Measurements from ENCODE around the gene RAC2.
A peak's percentile ranks its signal among the peaks of the same experiment; 100 is the strongest.

Gene RAC2

DNA sequence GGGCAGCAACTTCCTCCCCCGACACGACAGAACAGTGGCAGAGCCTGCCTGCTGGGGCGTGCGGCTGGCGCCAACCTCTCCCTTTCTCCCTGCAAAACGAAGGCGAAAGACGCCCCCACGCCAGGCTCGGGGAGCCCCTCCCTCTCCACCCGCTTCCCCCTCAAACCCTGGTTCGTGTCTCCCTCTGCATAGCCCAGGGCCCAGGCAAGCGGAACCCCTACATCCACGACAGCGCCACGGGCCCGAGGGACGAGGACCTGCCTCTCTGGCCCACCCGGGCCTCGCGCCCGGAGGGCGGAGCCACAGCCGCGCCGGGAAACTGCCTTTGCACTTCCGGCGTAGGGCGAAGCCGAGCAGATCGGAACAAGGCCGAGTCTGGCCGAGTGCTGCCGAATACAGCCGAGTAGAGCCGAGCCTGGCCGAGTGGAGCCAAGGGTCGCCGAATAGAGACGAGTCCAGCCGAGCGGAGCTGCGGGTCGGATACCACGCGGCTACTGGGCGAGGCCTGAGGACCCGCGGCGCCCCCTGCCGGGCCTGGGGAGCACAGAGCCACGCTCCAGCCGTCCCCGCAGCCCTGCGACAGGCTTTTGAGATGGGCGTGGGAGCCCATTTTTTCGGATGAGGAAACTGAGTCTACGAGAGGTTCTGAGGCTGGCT is 44.8 kb downstream of the RAC2 start:
- H2AFZ ChIP-seq (ENCODE audit: low read length), result peak overlapping the region; percentile 83
- no peaks in the 10 kb centered on the region for H3K36me3 ChIP-seq (replicated peaks; ENCODE audit: insufficient read depth, low read length)
- H3K4me2 ChIP-seq (ENCODE audit: low read depth, low read length), result peak overlapping the region; percentile 90
- H3K27ac ChIP-seq (ENCODE audit: low read length), result peak overlapping the region; percentile 72; the same call in 1 of the 2 replicates
- H3K9me3 ChIP-seq (replicated peaks; ENCODE audit: insufficient read depth, low read length), result no peaks in the 10 kb centered on the region
- H3F3A ChIP-seq (ENCODE audit: insufficient read depth, low read length), result peaks cover 14% of the 10 kb centered on the region
- no peaks in the 10 kb centered on the region for H3K27me3 ChIP-seq (replicated peaks; ENCODE audit: insufficient read depth, low read length)
- H3K4me3 ChIP-seq (ENCODE audit: low read length), result peak overlapping the region; percentile 82
- H3K79me2 ChIP-seq (ENCODE audit: low read length), result peaks cover 7% of the 10 kb centered on the region
- peak overlapping the region; percentile 83 for H3K9ac ChIP-seq (ENCODE audit: low read length)
- peak; percentile 99 for DNase-seq
- TF ChIP-seq EZH2phosphoT487 (IDR thresholded peaks at IDR 0.05; ENCODE audit: low read length), result no peak
- TF ChIP-seq, protein P1, sequence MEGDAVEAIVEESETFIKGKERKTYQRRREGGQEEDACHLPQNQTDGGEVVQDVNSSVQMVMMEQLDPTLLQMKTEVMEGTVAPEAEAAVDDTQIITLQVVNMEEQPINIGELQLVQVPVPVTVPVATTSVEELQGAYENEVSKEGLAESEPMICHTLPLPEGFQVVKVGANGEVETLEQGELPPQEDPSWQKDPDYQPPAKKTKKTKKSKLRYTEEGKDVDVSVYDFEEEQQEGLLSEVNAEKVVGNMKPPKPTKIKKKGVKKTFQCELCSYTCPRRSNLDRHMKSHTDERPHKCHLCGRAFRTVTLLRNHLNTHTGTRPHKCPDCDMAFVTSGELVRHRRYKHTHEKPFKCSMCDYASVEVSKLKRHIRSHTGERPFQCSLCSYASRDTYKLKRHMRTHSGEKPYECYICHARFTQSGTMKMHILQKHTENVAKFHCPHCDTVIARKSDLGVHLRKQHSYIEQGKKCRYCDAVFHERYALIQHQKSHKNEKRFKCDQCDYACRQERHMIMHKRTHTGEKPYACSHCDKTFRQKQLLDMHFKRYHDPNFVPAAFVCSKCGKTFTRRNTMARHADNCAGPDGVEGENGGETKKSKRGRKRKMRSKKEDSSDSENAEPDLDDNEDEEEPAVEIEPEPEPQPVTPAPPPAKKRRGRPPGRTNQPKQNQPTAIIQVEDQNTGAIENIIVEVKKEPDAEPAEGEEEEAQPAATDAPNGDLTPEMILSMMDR (IDR thresholded peaks at IDR 0.05; ENCODE audit: low read length), result peak; percentile 89
- TF ChIP-seq EZH2 (optimal IDR thresholded peaks at IDR 0.05; ENCODE audit: low read depth, low read length), result no peak
- H3K4me1 ChIP-seq (ENCODE audit: low read length), result peaks cover 21% of the 10 kb centered on the region
- no peaks in the 10 kb centered on the region for H4K20me1 ChIP-seq (ENCODE audit: insufficient read depth, low read length)
- no peaks in the 10 kb centered on the region for H3K9me2 ChIP-seq (replicated peaks; ENCODE audit: insufficient read depth, low read length)

DNA sequence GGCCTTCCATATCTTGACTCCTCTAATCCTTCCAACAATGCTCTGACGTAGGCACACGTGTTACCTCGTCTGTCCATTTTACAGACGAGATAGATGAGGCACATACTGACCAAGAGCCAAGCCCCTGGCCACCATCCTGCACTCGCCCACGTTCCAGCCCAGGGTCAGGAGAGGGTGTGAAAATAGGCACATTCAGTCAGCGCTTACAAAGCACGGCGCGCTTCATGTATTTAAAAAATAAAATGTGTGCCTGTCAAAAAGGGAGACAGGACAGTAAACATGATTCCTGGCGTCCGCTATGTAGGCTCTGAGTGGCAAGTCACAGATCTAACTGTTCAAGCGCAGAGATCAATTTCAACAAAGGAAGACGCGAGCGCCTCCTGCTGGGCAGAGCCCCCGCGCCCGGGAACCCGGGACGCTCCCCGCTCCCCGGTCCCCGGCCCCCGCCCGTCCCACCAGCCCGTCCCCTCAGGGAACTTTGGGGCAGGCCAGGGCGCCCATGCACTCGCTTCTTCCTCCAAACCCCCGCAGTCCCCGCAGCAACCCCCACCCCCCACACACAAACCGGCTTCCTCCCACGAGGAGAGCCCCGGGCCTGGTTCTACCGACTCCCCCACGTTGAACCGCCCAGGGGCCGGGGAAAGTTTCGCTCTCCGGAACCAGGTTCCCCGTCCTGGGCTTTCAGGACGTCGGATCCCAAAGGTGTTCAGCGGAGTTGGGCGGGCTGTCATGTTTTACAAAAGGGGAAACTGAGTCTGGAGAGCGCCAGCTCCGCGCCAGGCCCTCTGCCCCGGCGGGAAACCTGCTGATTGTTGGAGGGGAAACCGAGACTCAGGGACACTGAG is 45.6 kb downstream of the RAC2 start:
- no peaks in the 10 kb centered on the region for H3K36me3 ChIP-seq (replicated peaks; ENCODE audit: insufficient read depth, low read length)
- DNase-seq, result peak; percentile 81
- H3K27ac ChIP-seq (ENCODE audit: low read length), result peak overlapping the region; percentile 72; the same call in 1 of the 2 replicates
- no peaks in the 10 kb centered on the region for H3K9me3 ChIP-seq (replicated peaks; ENCODE audit: insufficient read depth, low read length)
- no peaks in the 10 kb centered on the region for H3K9me2 ChIP-seq (replicated peaks; ENCODE audit: insufficient read depth, low read length)
- peak overlapping the region; percentile 72 for H2AFZ ChIP-seq (ENCODE audit: low read length)
- peaks cover 26% of the 10 kb centered on the region for H3K4me1 ChIP-seq (ENCODE audit: low read length)
- peak overlapping the region; percentile 90 for H3K4me2 ChIP-seq (ENCODE audit: low read depth, low read length)
- H3K4me3 ChIP-seq (ENCODE audit: low read length), result peak overlapping the region; percentile 82
- peaks cover 22% of the 10 kb centered on the region for H3F3A ChIP-seq (ENCODE audit: insufficient read depth, low read length)
- H4K20me1 ChIP-seq (ENCODE audit: insufficient read depth, low read length), result no peaks in the 10 kb centered on the region
- no peak for TF ChIP-seq EZH2phosphoT487 (IDR thresholded peaks at IDR 0.05; ENCODE audit: low read length)
- TF ChIP-seq, protein P1 (IDR thresholded peaks at IDR 0.05; ENCODE audit: low read length), result peak; percentile 67
- peak overlapping the region; percentile 83 for H3K9ac ChIP-seq (ENCODE audit: low read length)
- H3K79me2 ChIP-seq (ENCODE audit: low read length), result peaks cover 7% of the 10 kb centered on the region
- H3K27me3 ChIP-seq (replicated peaks; ENCODE audit: insufficient read depth, low read length), result no peaks in the 10 kb centered on the region

DNA sequence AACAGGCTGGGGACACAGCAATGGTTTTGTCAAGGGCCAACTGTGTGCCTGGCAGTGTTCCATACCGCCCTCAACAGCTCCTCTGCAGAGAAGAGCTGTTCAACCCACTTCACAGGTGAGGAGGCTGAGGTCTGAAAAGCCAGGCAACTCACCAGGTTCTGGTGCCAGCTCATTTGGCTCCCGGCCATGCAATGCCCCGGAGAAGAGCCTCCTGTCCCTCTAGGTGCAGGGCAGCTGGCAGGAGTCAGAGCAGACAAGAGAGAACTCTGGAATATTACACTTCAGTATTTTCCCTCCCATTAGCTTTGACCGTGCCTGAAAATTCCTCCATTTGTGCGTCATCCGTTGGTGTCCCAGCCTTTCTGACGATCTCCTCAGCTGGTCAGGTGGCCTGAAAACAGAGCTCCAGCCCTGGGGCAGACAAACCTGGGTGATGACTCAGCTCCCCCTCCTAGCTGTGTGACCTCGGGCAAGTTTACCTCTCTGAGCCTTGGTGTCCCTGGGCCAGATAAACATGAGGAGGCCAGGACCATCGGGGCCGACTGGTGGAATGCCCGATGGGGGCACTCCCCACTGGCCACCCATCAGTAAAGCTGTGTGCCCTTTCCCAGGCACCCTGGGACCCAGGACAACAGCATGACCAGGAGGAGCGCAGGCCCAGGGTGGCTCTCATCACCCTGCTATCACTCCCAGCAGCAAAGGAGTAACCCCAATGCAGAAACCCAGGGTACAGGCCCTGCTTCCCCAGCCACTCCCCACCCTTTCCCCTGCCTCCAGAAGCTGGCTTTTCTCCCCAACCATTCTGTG is 46.4 kb downstream of the RAC2 start:
- H3K4me2 ChIP-seq (ENCODE audit: low read depth, low read length), result peak overlapping the region; percentile 90
- H3K4me3 ChIP-seq (ENCODE audit: low read length), result peak overlapping the region; percentile 82
- peaks cover 7% of the 10 kb centered on the region for H3K79me2 ChIP-seq (ENCODE audit: low read length)
- peaks cover 30% of the 10 kb centered on the region for H3F3A ChIP-seq (ENCODE audit: insufficient read depth, low read length)
- TF ChIP-seq EZH2 (optimal IDR thresholded peaks at IDR 0.05; ENCODE audit: low read depth, low read length) (no peak), EZH2phosphoT487 (IDR thresholded peaks at IDR 0.05; ENCODE audit: low read length) (no peak)
- TF ChIP-seq, protein P1 (IDR thresholded peaks at IDR 0.05; ENCODE audit: low read length), result no peak
- H2AFZ ChIP-seq (ENCODE audit: low read length), result no peak overlapping the region
- H3K9me2 ChIP-seq (replicated peaks; ENCODE audit: insufficient read depth, low read length), result no peaks in the 10 kb centered on the region
- peaks cover 34% of the 10 kb centered on the region for H3K4me1 ChIP-seq (ENCODE audit: low read length)
- H3K36me3 ChIP-seq (replicated peaks; ENCODE audit: insufficient read depth, low read length), result no peaks in the 10 kb centered on the region
- H4K20me1 ChIP-seq (ENCODE audit: insufficient read depth, low read length), result no peaks in the 10 kb centered on the region
- no peak overlapping the region for H3K27ac ChIP-seq (ENCODE audit: low read length)
- no peak for DNase-seq
- peak overlapping the region; percentile 83; the same call in 1 of the 2 replicates for H3K9ac ChIP-seq (ENCODE audit: low read length)
- H3K27me3 ChIP-seq (replicated peaks; ENCODE audit: insufficient read depth, low read length), result no peaks in the 10 kb centered on the region
- no peaks in the 10 kb centered on the region for H3K9me3 ChIP-seq (replicated peaks; ENCODE audit: insufficient read depth, low read length)

Data from MM.1S (cell line).